Left kidney (tissue), 2 donors: Measurements from ENCODE around the gene MAD1L1. TPM values are rescaled to one million over a fixed set of nuclear protein-coding genes. Genes with fewer than 3 reads are reported as not detected.

Experiments
- DNase-seq: peaks from one replicate; pipeline ENCODE4 v3.0.0-alpha.2; 2013
- polyA plus RNA-seq: library from polyadenylated mRNA; unstranded; fragments of 120-200 nt; gene quantifications from one replicate; pipeline ENCODE4 v1.2.1, GENCODE V29; 2013; ENCODE audit not compliant: insufficient read length

The MAD1L1 gene
- polyA plus RNA-seq, 1 donor: 21.8 TPM

GRCh38 chr7:2030475-2031450 is 202.0 kb downstream of the MAD1L1 start:
- no peak for DNase-seq

GRCh38 chr7:2029936-2030335 is 202.8 kb downstream of the MAD1L1 start:
- no peak for DNase-seq

- DNase-seq: no peak
Observed at GRCh38 chr7:2029211-2029905, 203.4 kb downstream of the MAD1L1 start.

- no peak for DNase-seq
Observed at GRCh38 chr7:2028733-2029132, 204.0 kb downstream of the MAD1L1 start.

- DNase-seq: no peak
Observed at GRCh38 chr7:2025188-2025587, 207.6 kb downstream of the MAD1L1 start.

GRCh38 chr7:2024567-2024918 is 208.2 kb downstream of the MAD1L1 start:
- no peak for DNase-seq

GRCh38 chr7:2023877-2024566 is 208.7 kb downstream of the MAD1L1 start:
- DNase-seq: no peak

- no peak for DNase-seq
Observed at GRCh38 chr7:2022737-2023250, 210.0 kb downstream of the MAD1L1 start.

- DNase-seq: no peak
Observed at GRCh38 chr7:2022021-2022409, 210.7 kb downstream of the MAD1L1 start.

GRCh38 chr7:2019711-2020511 is 212.8 kb downstream of the MAD1L1 start:
- DNase-seq: no peak

GRCh38 chr7:2019461-2019710 is 213.4 kb downstream of the MAD1L1 start:
- DNase-seq: no peak

GRCh38 chr7:2018569-2019460 is 213.9 kb downstream of the MAD1L1 start:
- no peak for DNase-seq

- DNase-seq: no peak
Observed at GRCh38 chr7:2017914-2018568, 214.7 kb downstream of the MAD1L1 start.

- DNase-seq: no peak
Observed at GRCh38 chr7:2017481-2017891, 215.3 kb downstream of the MAD1L1 start.

- DNase-seq: no peak
Observed at GRCh38 chr7:2016761-2017480, 215.8 kb downstream of the MAD1L1 start.

- no peak for DNase-seq
Observed at GRCh38 chr7:2016021-2016631, 216.6 kb downstream of the MAD1L1 start.

- no peak for DNase-seq
Observed at GRCh38 chr7:2015251-2015871, 217.4 kb downstream of the MAD1L1 start.

GRCh38 chr7:2014391-2015241 is 218.1 kb downstream of the MAD1L1 start:
- no peak for DNase-seq
